Epithelial cell of esophagus (primary cell): Measurements from ENCODE around the gene KNCN.

Experiments used
- DNase-seq: peaks from one replicate; pipeline ENCODE4 v3.0.0; 2010; ENCODE audit warnings: low read depth
- H3K4me3 ChIP-seq: 2 replicates; pipeline ENCODE4 v1.5.1; 2011; ENCODE audit warnings: mild to moderate bottlenecking, low read length, control low read depth
- TF ChIP-seq, protein P1 (sequence below): IDR thresholded peaks from 2 replicates; pipeline ENCODE4 v1.5.1; 2011; ENCODE audit warnings: low read depth, mild to moderate bottlenecking, low read length, control low read depth, inconsistent platforms; ENCODE audit not compliant: insufficient read depth; ENCODE audit errors: missing control alignments

Gene KNCN

DNA sequence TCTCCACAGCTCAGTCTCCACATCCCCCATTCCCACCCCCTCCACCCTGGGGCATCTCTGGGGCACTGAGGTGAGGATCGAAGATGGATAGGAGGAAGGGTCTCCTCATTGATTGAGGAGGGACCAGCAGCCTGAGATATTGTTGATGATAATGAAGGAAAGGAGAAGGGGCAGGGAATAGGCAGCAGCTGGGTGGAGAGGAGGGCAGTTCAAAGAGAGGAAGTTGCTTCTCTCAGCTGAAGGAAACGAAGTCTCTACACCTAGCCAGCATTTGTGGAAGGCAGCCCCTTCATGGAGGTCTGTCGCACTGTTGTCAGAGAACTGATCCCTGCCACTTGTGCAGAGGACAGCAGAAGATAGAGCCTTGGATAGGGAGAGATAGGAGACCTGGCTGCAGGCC, 5.7 kb downstream of the KNCN start:
- TF ChIP-seq, protein P1, sequence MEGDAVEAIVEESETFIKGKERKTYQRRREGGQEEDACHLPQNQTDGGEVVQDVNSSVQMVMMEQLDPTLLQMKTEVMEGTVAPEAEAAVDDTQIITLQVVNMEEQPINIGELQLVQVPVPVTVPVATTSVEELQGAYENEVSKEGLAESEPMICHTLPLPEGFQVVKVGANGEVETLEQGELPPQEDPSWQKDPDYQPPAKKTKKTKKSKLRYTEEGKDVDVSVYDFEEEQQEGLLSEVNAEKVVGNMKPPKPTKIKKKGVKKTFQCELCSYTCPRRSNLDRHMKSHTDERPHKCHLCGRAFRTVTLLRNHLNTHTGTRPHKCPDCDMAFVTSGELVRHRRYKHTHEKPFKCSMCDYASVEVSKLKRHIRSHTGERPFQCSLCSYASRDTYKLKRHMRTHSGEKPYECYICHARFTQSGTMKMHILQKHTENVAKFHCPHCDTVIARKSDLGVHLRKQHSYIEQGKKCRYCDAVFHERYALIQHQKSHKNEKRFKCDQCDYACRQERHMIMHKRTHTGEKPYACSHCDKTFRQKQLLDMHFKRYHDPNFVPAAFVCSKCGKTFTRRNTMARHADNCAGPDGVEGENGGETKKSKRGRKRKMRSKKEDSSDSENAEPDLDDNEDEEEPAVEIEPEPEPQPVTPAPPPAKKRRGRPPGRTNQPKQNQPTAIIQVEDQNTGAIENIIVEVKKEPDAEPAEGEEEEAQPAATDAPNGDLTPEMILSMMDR, result no peak
- no peak for DNase-seq
- H3K4me3 ChIP-seq, result no peak overlapping the region

DNA sequence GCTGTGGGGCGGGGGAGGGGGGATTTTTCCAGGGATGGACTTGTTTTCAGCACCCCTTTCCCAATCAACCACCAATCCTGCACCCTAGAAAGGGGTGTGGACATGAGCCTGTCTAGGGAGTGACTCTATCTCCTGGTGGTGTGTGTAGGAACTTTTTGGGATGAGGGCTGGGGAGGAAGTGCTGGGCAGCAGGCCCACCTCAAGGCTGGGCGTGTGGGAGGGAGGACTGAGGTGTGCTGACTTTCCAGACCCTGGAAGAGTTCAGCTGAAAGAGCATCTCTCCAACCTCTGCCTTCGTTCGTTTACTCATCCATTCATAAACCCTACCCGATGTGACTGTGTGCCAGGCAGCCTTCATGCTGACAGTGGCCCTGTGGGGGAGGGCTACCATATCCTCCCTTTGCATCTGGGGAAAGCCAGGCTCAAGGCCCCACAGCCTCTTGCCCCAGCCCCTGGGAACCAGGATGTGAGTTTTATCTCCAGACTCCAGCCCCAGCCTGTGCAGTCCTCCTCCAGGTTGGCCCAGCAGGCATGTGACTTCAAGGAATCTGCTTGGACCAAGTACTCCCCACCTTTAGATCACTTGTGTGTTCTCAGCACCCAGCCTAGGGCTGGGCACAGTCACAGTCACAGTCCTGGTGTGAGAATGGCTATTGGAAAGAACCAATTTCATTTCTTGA, 6.7 kb downstream of the KNCN start:
- no peak overlapping the region for H3K4me3 ChIP-seq
- TF ChIP-seq, protein P1, result peak; percentile 21
- no peak for DNase-seq

DNA sequence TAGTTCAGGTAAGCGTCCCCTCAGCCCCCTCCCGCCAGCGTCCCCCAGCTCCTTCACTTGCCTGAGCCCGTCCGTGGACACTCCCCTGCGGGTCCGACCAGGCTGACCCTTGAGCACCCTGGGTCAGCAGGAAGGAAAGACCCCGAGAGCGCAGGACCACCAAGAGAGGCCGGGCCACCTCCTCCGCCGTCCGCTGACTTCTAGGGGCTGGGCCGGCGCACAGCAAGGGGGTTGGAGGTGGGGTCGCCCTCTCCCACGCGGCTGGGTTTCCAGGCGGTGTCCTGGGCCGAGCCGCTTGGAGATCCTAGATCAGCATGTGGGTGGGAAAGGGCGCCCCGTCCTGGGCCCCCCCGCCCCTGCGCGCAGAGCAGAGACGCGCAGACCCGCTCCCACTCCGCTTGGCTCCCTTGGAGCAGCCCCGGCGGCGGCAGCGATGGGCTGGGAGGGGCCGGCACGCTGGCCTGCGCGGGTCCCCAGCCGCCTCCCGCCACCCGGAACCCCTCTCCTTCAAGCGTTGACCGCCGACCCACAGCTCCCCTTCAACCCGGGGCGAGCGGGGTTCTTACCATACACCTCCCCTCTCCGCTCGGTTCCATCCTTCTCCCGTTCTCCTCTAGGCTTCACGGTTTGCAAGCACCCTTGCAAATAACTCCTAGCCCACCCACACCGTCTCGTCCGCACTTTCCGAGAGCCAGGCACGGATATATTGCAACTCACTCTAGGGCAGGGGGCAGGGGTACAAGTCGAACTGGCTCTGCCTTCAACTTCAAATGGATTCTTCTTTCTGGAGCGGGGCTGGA, 7.5 kb downstream of the KNCN start:
- TF ChIP-seq, protein P1, result no peak
- no peak for DNase-seq
- H3K4me3 ChIP-seq, result no peak overlapping the region

DNA sequence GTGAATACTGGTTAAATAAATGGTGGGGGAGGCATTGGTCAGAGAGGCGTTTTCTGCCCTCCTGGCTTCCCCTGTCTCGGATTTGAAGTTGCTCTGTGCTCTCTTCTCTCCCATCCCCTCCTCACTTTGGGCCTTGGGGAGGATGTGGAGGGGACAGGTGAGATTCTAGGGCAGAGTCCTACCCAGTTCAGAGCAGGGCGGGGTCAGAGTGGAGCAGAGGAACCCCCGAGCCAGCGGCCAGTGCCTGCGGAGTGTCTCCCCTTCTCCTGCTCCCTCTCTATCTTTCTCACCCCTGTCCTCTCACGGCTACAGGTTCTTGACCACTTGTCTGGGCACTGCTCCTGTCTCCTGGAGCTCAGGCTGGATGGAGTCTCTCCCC, 8.1 kb downstream of the KNCN start:
- DNase-seq, result no peak
- TF ChIP-seq, protein P1, result no peak
- H3K4me3 ChIP-seq, result no peak overlapping the region

DNA sequence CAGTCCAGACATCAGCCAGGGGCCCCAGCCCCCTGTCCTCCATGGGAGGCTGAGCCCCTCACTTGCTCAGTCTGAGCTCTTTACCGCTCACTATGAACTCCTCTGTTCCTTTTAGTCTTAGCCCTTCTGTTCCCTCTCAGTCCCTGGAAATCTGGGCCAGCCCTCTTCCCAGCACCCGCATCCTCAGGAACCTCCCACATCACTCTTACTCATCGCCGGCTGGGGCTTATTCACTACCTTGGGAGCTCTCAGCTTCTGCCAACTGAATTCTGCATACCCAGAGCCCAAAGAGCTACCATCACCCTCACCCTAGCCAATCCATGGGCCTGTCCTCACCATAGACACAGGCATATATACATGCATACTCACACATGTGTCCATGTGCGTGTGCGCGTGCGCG, 11.5 kb downstream of the KNCN start:
- DNase-seq, result peak; percentile 82
- no peak overlapping the region for H3K4me3 ChIP-seq
- TF ChIP-seq, protein P1, result no peak

DNA sequence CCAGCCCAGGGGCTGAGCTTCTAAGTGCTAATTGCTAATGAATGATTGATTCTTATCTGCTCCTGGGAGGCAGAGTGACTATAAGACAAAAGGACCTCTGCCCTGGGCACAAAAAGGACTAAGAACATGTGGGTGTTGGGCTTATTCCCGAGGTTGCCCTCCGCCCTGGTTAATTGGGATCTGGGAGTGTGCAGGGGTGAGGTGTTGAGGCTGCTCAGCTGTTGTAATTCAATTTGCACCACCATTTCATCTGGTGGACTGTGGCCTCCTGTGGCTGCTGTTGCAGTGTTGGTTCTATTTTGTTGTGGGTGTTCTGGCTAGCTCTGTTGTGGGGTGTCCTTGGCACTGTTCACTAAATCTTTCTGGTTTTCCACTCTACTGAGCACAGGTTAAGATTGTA, 13.3 kb downstream of the KNCN start:
- H3K4me3 ChIP-seq, result no peak overlapping the region
- DNase-seq, result no peak
- TF ChIP-seq, protein P1, result no peak
